Aorta (tissue), 5 donors: ENCODE data around the gene PHLPP1. TPM values are rescaled to one million over a fixed set of nuclear protein-coding genes. Genes with fewer than 3 reads are reported as not detected.

Experiments used
- ATAC-seq: fragments of 200-7000 bp; cut with Tn5 transposase; one replicate; pipeline ENCODE4 v1.9.1; 2022; ENCODE audit warnings: moderate library complexity; ENCODE audit not compliant: low FRiP score
- DNase-seq, 2 donors: peaks; one replicate each; pipeline ENCODE4 v3.0.0-alpha.2; 2020
- H3K27ac ChIP-seq, 2 donors: one replicate each; pipeline ENCODE4 v1.5.1; 2013; ENCODE audit warnings: low read length in 2 of 2, mild to moderate bottlenecking in 2 of 2, moderate library complexity in 2 of 2, control low read depth in 1 of 2, inconsistent platforms in 1 of 2, low read depth in 1 of 2
- H3K27me3 ChIP-seq, 2 donors: one replicate each; pipeline ENCODE4 v1.6.1; 2013; ENCODE audit warnings: control low read depth in 1 of 2, low read length in 1 of 2, mild to moderate bottlenecking in 1 of 2, moderate library complexity in 1 of 2; ENCODE audit not compliant: insufficient read depth in 2 of 2, control insufficient read depth in 1 of 2
- H3K36me3 ChIP-seq, 2 donors: one replicate each; pipeline ENCODE4 v1.6.1; 2013; ENCODE audit warnings: control low read depth in 1 of 2, low read length in 1 of 2, mild to moderate bottlenecking in 1 of 2; ENCODE audit not compliant: insufficient read depth in 2 of 2, control insufficient read depth in 1 of 2
- H3K4me1 ChIP-seq, 2 donors: one replicate each; pipeline ENCODE4 v1.6.1; 2013; ENCODE audit warnings: low read length in 2 of 2, control low read depth in 1 of 2, mild to moderate bottlenecking in 1 of 2, moderate library complexity in 1 of 2; ENCODE audit not compliant: insufficient read depth in 2 of 2, control insufficient read depth in 1 of 2
- H3K4me3 ChIP-seq, 2 donors: one replicate each; pipeline ENCODE4 v1.5.1; 2013; ENCODE audit warnings: low read length in 2 of 2, control low read depth in 1 of 2, mild to moderate bottlenecking in 1 of 2
- H3K9me3 ChIP-seq: one replicate; pipeline ENCODE4 v1.6.1; 2013; ENCODE audit warnings: mild to moderate bottlenecking, low read length; ENCODE audit not compliant: control insufficient read depth
- WGBS, 2 donors: extraction: QIAGEN DNeasy Blood & Tissue Kit; methylation state at CpG; one replicate each; pipeline ENCODE4 v1.1.7; 2013; 5-methylcytosine and 5-hydroxymethylcytosine counted together
- intact Hi-C, 2 donors: fragments of 100-400 bp; cut with DNase I; formaldehyde crosslinking; loops; one replicate each; pipeline versions ENCODE4 v1.14.2 to v1.15.0; 2022
- polyA plus RNA-seq, 2 donors: library from polyadenylated mRNA; stranded (reverse); fragments of 200-250 nt; gene quantifications; one replicate each; pipeline ENCODE4 v1.2.3, GENCODE V29; 2013
- total RNA-seq, 2 donors: library from RNA; stranded (reverse); fragmentation: NEBNext Ultra II Directional; extraction: Animal tissue kit (Norgen Biotek cat#: 25700); gene quantifications; one replicate each; pipeline ENCODE4 v1.2.1, GENCODE V29; 2021
- donor health status: healthy with polysubstance abuse.
- donor health status: Bipolar disorder and iron deficiency.
- donor health status: DM: no; HTN: no; CAD: no.
- donor health status: DM: no; HTN: no; CAD: no.
- donor health status: DM: yes; HTN: yes; CAD: no.

PHLPP1 gene
- total and polyA plus RNA-seq, 4 donors = 1.6 to 16.5 (median 8.3) TPM

GRCh38 chr18:62894681-62895390 lies 179.5 kb downstream of the PHLPP1 start:
- no peak for ATAC-seq
- WGBS, 2 donors = 83 to 87% methylated on average over 6 of the region's 6 CpGs
- intact Hi-C loops = no loop called here

GRCh38 chr18:62897153-62897552 lies 181.8 kb downstream of the PHLPP1 start:
- intact Hi-C loops = no loop called here

More at GRCh38 chr18:62894681-62895390, 179.5 kb downstream of the PHLPP1 start:
- H3K4me3 ChIP-seq = no peak overlapping the region
- H3K27me3 ChIP-seq = no peaks in the 10 kb centered on the region
- peaks cover 0 to 3% of the 10 kb centered on the region in 2 donors for H3K36me3 ChIP-seq
- DNase-seq = no peak
- no peaks in the 10 kb centered on the region for H3K4me1 ChIP-seq
- H3K9me3 ChIP-seq = no peaks in the 10 kb centered on the region
- no peak overlapping the region for H3K27ac ChIP-seq

GRCh38 chr18:62898359-62898758 lies 183.0 kb downstream of the PHLPP1 start:
- Histone ChIP-seq H3K36me3 (peaks cover 0 to 4% of the 10 kb centered on the region in 2 donors), H3K4me3 (no peak overlapping the region), H3K27ac (no peak overlapping the region), H3K4me1 (no peaks in the 10 kb centered on the region), H3K9me3 (no peaks in the 10 kb centered on the region), H3K27me3 (no peaks in the 10 kb centered on the region)
- DNase-seq (no peak), ATAC-seq (no peak)
- intact Hi-C loops = no loop called here
- 94 to 98% methylated on average over 2 of the region's 2 CpGs for WGBS, 2 donors

More at GRCh38 chr18:62897153-62897552, 181.8 kb downstream of the PHLPP1 start:
- no peak overlapping the region for H3K4me3 ChIP-seq
- DNase-seq (no peak), ATAC-seq (no peak)
- no peak overlapping the region for H3K27ac ChIP-seq
- peaks cover 0 to 3% of the 10 kb centered on the region in 2 donors for H3K36me3 ChIP-seq
- WGBS, 2 donors = 94 to 97% methylated on average over 1 of the region's 1 CpG
- no peaks in the 10 kb centered on the region for H3K9me3 ChIP-seq
- H3K27me3 ChIP-seq = no peaks in the 10 kb centered on the region
- no peaks in the 10 kb centered on the region for H3K4me1 ChIP-seq

- Histone ChIP-seq H3K4me3 (no peak overlapping the region), H3K27ac (no peak overlapping the region), H3K4me1 (no peaks in the 10 kb centered on the region), H3K36me3 (peaks cover 0 to 6% of the 10 kb centered on the region in 2 donors), H3K27me3 (no peaks in the 10 kb centered on the region), H3K9me3 (no peaks in the 10 kb centered on the region)
- ATAC-seq (no peak), DNase-seq (no peak)
- intact Hi-C loops = no loop called here
- WGBS, 2 donors = 95 to 98% methylated on average over 5 of the region's 5 CpGs
These were observed 184.2 kb downstream of the PHLPP1 start for GRCh38 chr18:62899534-62899933.

DNA sequence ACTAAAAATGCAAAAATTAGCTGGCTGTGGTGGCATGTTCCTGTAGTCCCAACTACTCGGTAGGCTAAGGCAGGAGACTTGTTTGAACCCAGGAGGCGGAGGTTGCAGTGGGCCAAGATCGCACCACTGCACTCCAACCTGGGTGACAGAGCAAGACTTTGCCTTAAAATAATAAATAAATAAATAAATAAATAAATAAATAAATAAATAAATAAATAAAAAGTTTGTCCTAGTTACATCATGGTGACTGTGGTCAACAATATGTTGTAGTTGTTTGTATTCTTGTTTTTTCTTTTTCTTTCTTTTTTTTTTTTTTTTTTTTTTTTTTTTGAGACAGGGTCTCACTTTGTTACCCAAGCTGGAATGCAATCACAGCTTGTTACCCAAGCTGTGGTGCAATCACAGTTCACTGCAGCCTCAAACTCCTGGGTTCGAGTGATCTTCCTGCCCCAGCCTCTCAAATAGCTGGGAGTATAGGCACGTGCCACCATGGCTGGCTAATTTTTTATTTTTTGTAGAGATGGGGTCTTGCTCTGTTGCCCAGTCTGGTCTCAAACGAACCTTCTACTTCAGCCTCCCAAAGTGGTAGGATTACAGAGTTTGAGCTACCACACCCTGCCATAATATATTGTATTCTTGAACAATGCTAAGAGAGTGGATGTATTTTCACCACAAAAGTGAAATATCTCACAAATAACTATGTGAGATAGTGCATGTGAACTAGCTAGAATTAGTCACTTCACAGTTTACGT lies 185.0 kb downstream of the PHLPP1 start:
- Histone ChIP-seq H3K9me3 (no peaks in the 10 kb centered on the region), H3K36me3 (peaks cover 0 to 6% of the 10 kb centered on the region in 2 donors), H3K27ac (no peak overlapping the region), H3K4me1 (no peaks in the 10 kb centered on the region), H3K4me3 (no peak overlapping the region), H3K27me3 (no peaks in the 10 kb centered on the region)
- DNase-seq (no peak), ATAC-seq (no peak)
- intact Hi-C loops = no loop called here
- WGBS, 2 donors = 96% methylated on average over 7 of the region's 7 CpGs

DNA sequence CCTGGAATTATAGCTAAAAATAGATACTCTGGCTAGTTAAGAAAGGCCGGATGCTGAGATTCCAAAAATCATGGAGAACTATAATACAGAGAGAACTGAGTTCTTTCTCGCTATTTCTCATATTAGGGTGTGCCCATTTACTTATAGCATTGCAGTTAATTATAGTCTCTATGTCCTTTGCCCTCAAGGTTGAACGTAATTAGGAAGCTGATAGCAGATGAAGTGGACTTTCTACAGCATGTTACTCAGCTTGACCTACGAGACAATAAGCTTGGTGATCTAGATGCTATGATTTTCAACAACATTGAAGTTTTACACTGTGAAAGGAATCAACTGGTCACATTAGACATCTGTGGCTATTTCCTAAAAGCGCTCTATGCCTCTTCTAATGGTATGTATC lies 187.4 kb downstream of the PHLPP1 start:
- intact Hi-C loops = no loop called here
- DNase-seq = no peak
- Histone ChIP-seq H3K27me3 (no peaks in the 10 kb centered on the region), H3K9me3 (no peaks in the 10 kb centered on the region), H3K36me3 (peaks cover 0 to 6% of the 10 kb centered on the region in 2 donors), H3K27ac (no peak overlapping the region), H3K4me1 (no peaks in the 10 kb centered on the region), H3K4me3 (no peak overlapping the region)
- ATAC-seq = no peak
- WGBS, 2 donors = 70 to 72% methylated on average over 5 of the region's 5 CpGs

GRCh38 chr18:62904396-62905285 lies 189.3 kb downstream of the PHLPP1 start:
- no peak for ATAC-seq
- Histone ChIP-seq H3K4me1 (no peaks in the 10 kb centered on the region), H3K9me3 (no peaks in the 10 kb centered on the region), H3K36me3 (peaks cover 0 to 4% of the 10 kb centered on the region in 2 donors), H3K27ac (no peak overlapping the region), H3K4me3 (no peak overlapping the region), H3K27me3 (no peaks in the 10 kb centered on the region)
- intact Hi-C loops = no loop called here
- WGBS, 2 donors = 75 to 82% methylated on average over 2 of the region's 2 CpGs
- DNase-seq = no peak

- 36 to 61% methylated on average over 2 of the region's 2 CpGs for WGBS, 2 donors
- ATAC-seq (no peak), DNase-seq (no peak)
- Histone ChIP-seq H3K27ac (no peak overlapping the region), H3K36me3 (no peaks in the 10 kb centered on the region), H3K4me3 (no peak overlapping the region), H3K9me3 (no peaks in the 10 kb centered on the region), H3K27me3 (no peaks in the 10 kb centered on the region), H3K4me1 (no peaks in the 10 kb centered on the region)
- intact Hi-C loops = no loop called here
These were observed 197.5 kb downstream of the PHLPP1 start for GRCh38 chr18:62912885-62913284.
